ENCODE data around the gene HMOX1.
A peak's percentile ranks its signal among the peaks of the same experiment; 100 is the strongest.

HMOX1 gene

GRCh38 chr22:35347462-35347861 lies 33.4 kb upstream of the HMOX1 start:
- no peak overlapping the region for H3K27ac Mint-ChIP-seq
- no peaks in the 10 kb centered on the region for H3K9me3 Mint-ChIP-seq

DNA sequence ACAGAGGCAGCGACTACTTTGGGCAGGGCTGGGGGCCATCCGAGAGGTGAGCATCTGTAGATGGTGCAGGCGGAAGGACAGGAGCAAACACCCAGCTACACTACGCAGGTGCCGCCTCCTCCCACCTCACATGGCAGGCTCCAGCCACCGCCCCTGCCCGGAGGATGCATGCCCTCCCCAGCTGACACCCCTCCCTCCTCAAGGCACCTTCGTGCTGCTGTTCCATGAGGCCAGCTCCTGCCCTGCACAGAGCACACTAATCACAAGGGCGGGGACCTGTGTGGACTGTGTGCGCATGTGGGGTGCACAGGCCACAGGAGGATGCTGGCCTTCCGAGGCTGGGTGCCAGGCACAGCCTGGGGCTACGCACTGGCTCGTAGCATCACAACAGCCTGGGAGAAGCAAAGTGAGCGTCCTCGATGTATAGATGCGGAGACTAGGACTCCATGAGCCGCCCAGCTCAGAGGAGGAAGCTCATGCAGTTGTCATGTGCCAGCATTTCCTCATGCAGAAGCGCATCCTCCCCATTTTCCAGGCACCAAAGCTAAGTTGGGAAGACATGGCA lies 32.8 kb upstream of the HMOX1 start:
- Mint-ChIP-seq H3K27me3 (no peaks in the 10 kb centered on the region), H3K4me1 (peaks cover 25% of the 10 kb centered on the region), H3K4me3 (no peak overlapping the region), H3K9me3 (no peaks in the 10 kb centered on the region), H3K27ac (no peak overlapping the region), H3K36me3 (peaks cover 4% of the 10 kb centered on the region)

More at GRCh38 chr22:35347462-35347861, 33.4 kb upstream of the HMOX1 start:
- peaks cover 22% of the 10 kb centered on the region for H3K4me1 Mint-ChIP-seq
- H3K4me3 Mint-ChIP-seq, result no peak overlapping the region
- H3K36me3 Mint-ChIP-seq, result peaks cover 4% of the 10 kb centered on the region
- H3K27me3 Mint-ChIP-seq, result no peaks in the 10 kb centered on the region

- peaks cover 25% of the 10 kb centered on the region for H3K4me1 Mint-ChIP-seq
- no peaks in the 10 kb centered on the region for H3K9me3 Mint-ChIP-seq
These were observed 32.2 kb upstream of the HMOX1 start for GRCh38 chr22:35348703-35349102.

GRCh38 chr22:35349368-35349703 lies 31.6 kb upstream of the HMOX1 start:
- Mint-ChIP-seq H3K9me3 (no peaks in the 10 kb centered on the region), H3K4me1 (peaks cover 25% of the 10 kb centered on the region), H3K27ac (no peak overlapping the region), H3K27me3 (no peaks in the 10 kb centered on the region), H3K36me3 (peaks cover 4% of the 10 kb centered on the region), H3K4me3 (no peak overlapping the region)

More at GRCh38 chr22:35348703-35349102, 32.2 kb upstream of the HMOX1 start:
- Mint-ChIP-seq H3K27ac (no peak overlapping the region), H3K4me3 (no peak overlapping the region), H3K36me3 (peaks cover 4% of the 10 kb centered on the region), H3K27me3 (no peaks in the 10 kb centered on the region)

DNA sequence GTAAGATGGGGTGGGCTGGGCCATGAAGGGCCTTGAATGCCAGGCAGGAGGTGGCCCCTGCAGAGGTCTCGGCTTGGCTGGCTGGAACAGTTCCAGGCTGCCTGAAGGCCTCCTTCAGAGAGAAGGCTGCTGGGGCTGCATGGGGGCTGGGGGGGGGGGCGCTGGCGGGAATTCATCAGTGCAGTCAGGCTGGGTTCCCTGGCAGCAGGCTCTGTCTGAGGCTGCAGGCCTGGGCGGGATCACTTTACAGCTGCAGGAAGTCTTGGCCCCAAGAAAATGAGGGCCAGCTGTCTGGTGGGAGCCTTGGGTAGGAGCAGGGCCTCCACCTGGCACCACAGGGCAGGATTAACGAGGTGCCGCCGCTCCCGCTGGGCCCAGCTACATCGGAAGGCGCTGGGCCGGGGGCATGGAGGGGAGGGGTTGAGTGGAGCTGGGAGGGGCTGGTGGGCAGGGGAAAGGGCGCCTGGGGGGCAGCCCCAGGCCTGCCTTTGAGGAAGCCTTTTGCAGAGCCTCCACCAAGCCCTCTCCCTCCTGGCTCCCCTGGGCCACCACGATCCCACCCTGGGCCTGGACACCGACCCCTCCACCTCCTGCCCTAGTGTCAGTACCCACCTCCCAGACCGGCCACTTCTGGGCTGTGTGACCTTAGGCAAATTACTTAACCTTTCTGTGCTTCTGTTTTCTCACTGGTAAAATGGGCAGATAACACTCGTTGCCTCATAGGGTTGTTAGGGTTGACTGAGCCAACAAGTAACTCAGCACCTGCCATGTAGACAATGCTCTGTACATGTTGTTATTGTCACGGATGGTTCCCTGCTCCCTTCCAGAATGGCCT lies 31.0 kb upstream of the HMOX1 start:
- H3K4me3 Mint-ChIP-seq, result no peak overlapping the region
- peaks cover 2% of the 10 kb centered on the region for H3K36me3 Mint-ChIP-seq
- H3K27ac Mint-ChIP-seq, result no peak overlapping the region
- no peaks in the 10 kb centered on the region for H3K27me3 Mint-ChIP-seq
- H3K4me1 Mint-ChIP-seq, result peaks cover 25% of the 10 kb centered on the region
- H3K9me3 Mint-ChIP-seq, result no peaks in the 10 kb centered on the region

DNA sequence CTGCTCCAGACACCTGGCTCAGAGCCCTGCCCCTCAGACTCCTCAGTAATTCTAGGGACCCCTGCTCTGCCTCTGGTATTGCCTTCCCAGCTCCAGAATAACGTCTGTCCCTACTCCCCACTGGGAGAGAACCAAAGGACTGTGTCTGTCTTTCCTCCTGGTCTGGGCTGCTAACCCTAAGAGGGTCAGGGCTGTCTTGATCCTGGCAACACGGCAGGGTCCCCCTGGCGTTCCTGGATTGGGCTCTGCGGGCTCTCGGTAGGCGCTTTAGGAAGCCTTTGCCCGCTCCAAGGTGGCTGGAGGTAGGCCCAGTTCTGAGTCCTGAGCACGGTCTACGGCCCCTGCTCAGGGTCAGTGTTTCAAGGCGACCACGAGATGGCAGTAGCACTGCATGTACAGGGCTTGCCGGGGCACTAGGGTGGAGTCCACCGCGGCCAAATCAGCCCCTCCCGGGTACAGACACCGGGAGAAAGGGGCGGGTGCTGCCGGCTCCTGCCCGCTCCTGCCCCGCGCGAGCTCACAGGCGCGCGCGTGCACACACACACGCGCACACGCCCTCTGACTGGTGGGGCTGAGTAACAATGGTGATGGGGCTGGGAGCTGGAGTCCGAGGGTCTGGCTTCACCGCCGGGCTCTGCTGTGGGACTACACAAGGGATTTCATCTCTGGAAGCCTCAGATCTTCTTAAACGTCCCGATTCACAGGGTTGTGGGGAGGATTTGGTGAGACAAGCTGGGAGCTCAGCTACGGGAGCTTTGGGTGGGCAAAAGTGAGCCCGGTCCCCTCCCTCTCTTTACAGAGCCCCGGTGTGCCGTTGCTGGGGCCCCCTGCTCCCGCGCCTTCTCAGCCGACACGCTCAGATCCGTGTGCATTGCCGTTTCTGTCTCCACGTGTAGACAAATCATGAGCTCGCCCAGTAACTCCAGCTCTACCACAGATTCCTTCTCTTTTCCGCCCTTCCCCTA lies 30.1 kb upstream of the HMOX1 start:
- peaks cover 2% of the 10 kb centered on the region for H3K36me3 Mint-ChIP-seq
- peaks cover 25% of the 10 kb centered on the region for H3K4me1 Mint-ChIP-seq
- H3K27ac Mint-ChIP-seq, result no peak overlapping the region
- H3K4me3 Mint-ChIP-seq, result peak overlapping the region; percentile 83
- peaks cover 1% of the 10 kb centered on the region for H3K27me3 Mint-ChIP-seq
- H3K9me3 Mint-ChIP-seq, result no peaks in the 10 kb centered on the region

DNA sequence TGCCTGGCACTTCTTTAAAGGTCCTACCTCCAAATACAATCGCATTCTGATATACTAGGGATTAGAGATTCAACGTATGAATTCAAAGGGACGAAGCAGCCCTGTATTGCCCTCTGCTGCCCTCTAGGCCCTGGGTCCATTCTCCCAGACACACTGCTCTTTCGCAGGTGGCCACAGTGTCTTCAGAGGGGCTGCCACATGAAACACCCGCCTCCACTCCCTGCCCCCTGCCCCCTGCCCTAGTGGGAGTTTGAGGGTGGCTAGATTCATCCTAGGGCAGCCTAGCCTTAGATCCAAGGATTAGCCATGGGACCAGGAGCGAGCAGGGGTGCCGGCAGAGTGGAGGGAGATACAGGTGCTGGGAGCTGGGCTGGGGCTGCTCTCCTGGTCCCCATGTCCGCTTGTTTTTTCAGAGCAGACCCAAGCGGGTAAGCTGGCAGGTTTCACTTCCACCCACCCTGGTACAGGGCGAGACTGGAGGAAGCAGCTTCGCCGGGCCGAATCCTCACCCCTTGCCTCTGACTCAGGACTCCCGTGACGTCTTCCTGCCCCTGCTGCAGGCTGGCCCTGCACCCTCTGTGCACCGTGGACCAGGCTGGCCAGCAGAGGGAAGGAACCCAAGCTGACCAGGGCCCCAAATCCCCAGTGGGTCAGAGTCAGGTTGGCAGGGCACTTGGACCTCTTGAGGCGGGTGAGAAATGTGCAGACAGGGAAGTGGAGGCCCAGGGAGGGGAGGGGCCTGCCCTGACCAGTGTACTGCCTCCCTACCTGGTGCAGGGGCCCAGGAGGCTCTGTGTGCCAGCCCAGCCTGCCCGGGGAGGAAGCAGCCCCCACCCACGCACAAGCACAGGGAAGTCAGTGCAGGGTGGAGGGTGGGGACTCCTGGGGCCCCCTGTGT lies 28.4 kb upstream of the HMOX1 start:
- Mint-ChIP-seq H3K9me3 (no peaks in the 10 kb centered on the region), H3K27ac (no peak overlapping the region), H3K4me3 (peak overlapping the region; percentile 83), H3K4me1 (peaks cover 25% of the 10 kb centered on the region), H3K36me3 (peaks cover 2% of the 10 kb centered on the region), H3K27me3 (peaks cover 1% of the 10 kb centered on the region)

DNA sequence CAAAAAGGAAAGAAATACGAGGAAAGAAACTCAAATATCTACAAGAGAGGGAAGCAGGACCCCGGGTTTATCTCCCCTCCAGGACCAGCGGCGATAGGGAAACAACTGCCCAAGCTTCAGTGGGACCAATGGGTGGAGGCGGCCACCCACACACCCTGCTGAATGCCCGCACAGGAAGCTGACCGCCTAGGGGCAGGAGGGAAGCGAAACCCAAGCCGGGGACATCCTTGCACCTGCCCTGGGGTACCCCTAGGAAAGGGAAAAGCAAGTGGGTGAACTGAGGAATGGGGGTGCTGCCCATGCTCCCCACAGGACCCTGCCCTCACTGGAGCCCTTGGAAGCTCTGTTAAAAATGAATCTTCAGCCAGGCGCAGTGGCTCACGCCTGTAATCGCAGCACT lies 27.6 kb upstream of the HMOX1 start:
- no peaks in the 10 kb centered on the region for H3K9me3 Mint-ChIP-seq
- H3K27me3 Mint-ChIP-seq, result peaks cover 1% of the 10 kb centered on the region
- peaks cover 25% of the 10 kb centered on the region for H3K4me1 Mint-ChIP-seq
- H3K27ac Mint-ChIP-seq, result no peak overlapping the region
- H3K4me3 Mint-ChIP-seq, result no peak overlapping the region
- H3K36me3 Mint-ChIP-seq, result no peaks in the 10 kb centered on the region

DNA sequence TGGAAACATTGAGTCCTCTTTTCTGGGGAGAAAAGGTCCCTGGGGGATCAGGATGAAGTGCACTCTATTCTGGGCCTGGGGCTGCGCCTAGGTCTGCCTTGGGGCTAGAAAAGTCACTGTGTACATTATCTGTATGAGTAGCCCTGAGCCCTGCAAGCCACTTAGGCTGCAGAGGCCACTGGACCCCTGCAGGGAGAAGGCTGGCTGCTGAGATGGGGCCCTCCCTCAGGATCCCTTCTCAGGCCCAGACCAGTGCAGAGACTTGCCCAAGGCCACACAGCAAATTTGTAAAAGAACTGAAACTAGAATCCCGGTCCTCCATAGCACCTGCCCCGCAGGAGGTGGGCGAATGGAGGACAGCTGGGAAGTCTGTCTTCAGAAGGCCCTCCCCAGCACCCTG lies 26.8 kb upstream of the HMOX1 start:
- Mint-ChIP-seq H3K4me1 (peaks cover 25% of the 10 kb centered on the region), H3K36me3 (no peaks in the 10 kb centered on the region), H3K4me3 (no peak overlapping the region), H3K9me3 (no peaks in the 10 kb centered on the region), H3K27me3 (peaks cover 1% of the 10 kb centered on the region), H3K27ac (no peak overlapping the region)

DNA sequence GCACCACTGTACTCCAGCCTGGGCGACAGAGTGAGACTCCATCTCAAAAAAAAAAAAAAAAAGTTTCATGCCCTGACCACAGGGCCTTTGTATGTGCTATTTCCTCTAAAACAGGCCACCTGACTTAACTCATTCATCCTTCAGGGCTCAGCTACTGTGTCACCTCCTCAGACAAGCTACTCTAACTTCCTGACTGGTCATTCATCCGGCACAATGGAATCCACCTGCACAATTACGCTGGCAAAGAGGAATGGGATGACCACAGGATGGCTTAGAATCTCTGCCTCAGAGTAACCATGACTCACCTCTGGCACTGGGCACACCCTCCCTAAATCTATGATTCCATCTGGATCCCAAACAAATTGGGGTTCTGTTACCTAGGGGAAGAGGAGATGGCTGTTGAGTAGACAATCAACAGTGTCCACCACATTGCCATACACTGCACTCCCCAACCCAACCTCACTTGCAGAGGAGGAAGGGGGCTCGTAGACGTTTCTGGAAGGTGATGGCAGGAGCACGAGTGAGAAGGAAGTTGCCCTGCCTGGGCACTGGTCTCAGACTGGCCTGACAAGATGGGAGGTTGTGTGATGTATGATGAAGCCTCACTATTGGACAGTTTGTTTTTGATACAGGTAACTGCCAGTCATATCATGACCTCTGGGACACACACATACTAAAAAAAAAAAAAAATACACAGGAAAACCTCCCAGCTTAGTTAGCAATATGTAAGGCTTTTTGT lies 22.8 kb upstream of the HMOX1 start:
- Mint-ChIP-seq H3K4me1 (no peaks in the 10 kb centered on the region), H3K9me3 (no peaks in the 10 kb centered on the region), H3K36me3 (no peaks in the 10 kb centered on the region), H3K4me3 (no peak overlapping the region), H3K27me3 (peaks cover 1% of the 10 kb centered on the region), H3K27ac (no peak overlapping the region)

GRCh38 chr22:35359380-35360065 lies 21.4 kb upstream of the HMOX1 start:
- Mint-ChIP-seq H3K36me3 (no peaks in the 10 kb centered on the region), H3K9me3 (no peaks in the 10 kb centered on the region), H3K27me3 (peaks cover 1% of the 10 kb centered on the region), H3K27ac (no peak overlapping the region), H3K4me3 (no peak overlapping the region), H3K4me1 (no peaks in the 10 kb centered on the region)

DNA sequence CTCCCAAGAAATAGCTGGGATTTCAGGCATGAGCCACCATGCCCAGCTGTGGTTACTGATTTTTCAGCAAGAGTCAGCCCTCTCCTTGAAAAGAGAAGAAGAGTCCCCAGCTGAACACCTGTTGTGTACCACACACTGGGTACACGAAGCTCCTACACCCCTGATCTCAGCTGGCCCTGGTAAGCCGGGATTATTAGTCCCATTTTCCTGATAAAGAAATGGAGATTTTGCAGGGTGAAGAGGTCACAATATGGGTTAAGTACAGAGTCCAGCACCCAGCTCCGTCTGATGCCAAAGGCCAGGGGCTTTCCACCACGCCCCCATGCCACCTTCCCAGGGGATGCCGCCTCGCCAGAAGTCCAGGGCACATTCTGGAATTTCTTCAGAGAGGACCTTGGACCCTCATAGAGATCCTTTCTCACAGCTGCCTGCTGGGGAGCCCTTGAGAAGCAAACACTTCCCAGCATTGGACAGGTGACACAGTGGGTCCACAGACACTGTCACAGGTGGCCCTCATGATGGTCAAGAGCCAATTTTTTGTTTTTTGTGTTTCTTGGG lies 19.8 kb upstream of the HMOX1 start:
- Mint-ChIP-seq H3K4me3 (no peak overlapping the region), H3K4me1 (no peaks in the 10 kb centered on the region), H3K9me3 (no peaks in the 10 kb centered on the region), H3K27ac (no peak overlapping the region), H3K36me3 (no peaks in the 10 kb centered on the region), H3K27me3 (peaks cover 2% of the 10 kb centered on the region)

- Mint-ChIP-seq H3K36me3 (no peaks in the 10 kb centered on the region), H3K9me3 (no peaks in the 10 kb centered on the region)
These were observed 17.3 kb upstream of the HMOX1 start for GRCh38 chr22:35363566-35364086.

More at GRCh38 chr22:35363566-35364086, 17.3 kb upstream of the HMOX1 start:
- Mint-ChIP-seq H3K4me3 (no peak overlapping the region), H3K27me3 (peaks cover 6% of the 10 kb centered on the region), H3K27ac (no peak overlapping the region), H3K4me1 (no peaks in the 10 kb centered on the region)

All from activated naive CD4-positive, alpha-beta T cell treated with anti-CD3 and anti-CD28 coated beads, Interleukin-2, amount 50 U/mL, for 24 hours (primary cell).